RKO (cell line): ENCODE results near the gene IGSF3.
"Not testable (repeated sequence)": the region's sequence is repeated elsewhere in the genome, so short reads cannot be mapped to it uniquely, and the experiment has no call there.

Experiments
- DNase-seq: peaks from one replicate; pipeline ENCODE4 v3.0.0-alpha.2; 2016; ENCODE audit warnings: low spot score

Gene IGSF3

GRCh38 chr1:116595946-116596741 lies 71.4 kb downstream of the IGSF3 start:
- peak; percentile 40 for DNase-seq

GRCh38 chr1:116595065-116595840 lies 72.3 kb downstream of the IGSF3 start:
- peak; percentile 26 for DNase-seq

DNA sequence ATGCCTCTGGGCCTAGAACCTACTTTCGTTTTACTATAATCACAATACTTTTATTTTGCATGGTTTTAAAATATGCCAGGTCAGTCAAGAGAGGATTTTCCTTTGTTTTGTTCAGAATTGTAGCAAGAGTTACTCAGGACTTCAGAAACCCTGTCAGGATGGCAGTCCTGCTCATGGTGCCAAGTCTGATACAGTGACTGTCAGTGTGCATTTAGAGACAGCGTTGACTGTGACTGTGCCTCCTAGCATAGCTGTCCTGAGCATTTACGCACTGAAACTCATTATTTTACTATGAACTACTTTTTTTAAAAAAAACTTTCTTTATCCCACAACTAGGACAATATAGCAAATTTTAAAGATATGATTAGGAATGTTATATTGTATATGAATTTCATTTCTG lies 73.6 kb downstream of the IGSF3 start:
- DNase-seq, result not testable (repeated sequence)

- DNase-seq, result not testable (repeated sequence)
Observed at GRCh38 chr1:116593401-116593800, 74.1 kb downstream of the IGSF3 start.

DNA sequence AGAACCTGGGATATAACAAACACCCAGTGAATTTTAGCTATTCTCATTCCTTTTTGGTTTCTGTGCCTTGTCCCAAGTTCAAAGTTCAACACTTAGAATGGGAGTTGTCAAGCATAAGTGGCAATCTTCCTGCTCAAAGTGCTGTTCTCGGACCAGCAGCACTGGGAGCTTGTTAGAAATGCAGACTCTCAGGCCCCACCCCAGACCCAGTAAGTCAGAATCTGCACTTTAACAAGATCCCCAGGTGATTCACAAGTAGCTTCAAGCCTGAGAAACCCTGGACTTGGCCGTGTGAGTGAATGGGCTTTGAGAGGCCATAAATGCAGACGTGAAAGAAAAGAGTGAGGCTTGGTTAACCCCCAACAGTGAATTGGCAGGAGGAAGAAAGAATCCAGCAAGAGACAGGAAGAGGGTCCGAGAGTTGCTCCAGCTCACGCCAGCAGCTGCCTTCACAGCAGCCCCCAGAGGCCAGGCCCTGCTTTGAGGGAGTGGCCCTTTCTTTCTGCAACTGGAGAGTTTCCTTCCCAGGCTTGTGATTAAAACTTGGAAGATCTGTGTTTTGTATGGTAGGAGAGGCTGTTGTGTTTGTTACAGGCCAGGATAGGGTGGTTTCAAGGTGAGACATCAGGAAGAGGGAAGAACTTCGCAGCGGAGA lies 75.5 kb downstream of the IGSF3 start:
- DNase-seq, result not testable (repeated sequence)

DNA sequence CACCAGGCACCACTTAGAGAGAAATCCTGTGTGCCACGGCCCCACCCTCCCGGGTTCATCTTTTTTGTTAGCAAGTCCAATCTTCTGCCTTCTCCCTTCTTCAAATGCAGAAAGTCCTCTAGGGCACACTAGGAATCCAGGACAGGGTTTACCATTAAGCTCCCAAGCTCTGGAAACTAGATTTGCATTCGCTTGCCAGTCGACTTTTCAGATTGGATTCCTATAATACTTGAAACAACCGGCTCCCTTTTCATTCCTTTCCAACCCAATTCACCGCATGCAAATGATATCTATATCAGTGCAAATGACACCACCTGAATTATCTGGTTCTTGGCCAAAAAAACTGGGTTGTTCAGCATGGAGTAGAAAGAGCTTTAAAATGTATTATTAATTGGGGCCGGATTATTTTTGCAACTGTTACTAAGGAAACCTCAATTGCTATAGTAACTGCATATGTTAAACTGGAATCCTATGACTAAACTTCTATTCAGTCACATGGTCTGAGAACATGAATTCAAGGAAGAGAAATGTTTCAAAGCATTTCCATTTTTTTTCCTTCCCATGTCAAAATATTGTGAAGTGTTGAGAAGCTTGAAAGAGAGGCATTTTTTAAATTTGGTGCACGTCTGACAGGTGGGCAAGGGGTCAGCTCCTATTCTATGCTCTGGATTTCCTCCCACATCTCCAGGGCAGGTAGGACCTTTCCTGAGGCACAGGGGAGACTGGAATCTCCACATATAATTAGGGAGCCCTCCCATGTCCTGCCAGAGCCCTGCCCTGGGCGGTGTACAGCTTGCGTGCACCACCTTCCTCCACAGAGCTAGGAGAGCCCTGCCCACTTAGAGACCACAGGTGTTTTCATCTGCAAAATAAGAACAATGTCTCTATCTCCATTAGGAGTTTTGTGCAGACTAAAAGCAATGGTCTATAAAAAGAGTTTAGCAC lies 76.3 kb downstream of the IGSF3 start:
- not testable (repeated sequence) for DNase-seq

DNA sequence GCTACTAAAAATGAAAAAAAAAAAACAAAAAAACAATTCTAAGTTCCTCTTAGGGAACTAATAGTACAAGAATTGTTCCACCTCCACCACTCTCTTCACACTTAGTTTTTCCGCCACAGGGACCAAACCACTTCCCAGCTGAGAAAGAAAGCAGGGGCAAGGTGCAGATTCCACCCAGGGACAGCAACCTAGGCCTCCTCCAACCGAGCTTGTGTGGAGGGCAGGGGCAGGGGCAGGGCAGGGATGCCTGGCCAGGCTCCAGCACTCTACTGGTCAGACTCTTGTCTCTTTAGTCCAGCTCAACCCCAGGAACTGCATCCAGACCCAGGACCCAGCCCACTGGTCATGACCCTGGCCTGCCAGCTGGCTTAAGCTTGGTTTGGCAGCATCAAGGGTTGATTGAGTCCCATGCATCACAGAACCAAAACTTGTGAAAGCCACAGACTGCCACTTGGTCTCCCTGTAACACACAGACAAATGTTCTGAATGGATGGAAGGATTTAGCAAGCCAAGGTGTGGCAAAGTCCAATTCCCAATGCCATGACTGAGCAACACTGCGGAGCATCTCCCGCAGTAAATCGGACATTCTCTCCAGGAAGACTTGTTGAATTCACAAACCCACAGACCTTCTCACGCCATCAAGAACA lies 77.1 kb downstream of the IGSF3 start:
- not testable (repeated sequence) for DNase-seq

DNA sequence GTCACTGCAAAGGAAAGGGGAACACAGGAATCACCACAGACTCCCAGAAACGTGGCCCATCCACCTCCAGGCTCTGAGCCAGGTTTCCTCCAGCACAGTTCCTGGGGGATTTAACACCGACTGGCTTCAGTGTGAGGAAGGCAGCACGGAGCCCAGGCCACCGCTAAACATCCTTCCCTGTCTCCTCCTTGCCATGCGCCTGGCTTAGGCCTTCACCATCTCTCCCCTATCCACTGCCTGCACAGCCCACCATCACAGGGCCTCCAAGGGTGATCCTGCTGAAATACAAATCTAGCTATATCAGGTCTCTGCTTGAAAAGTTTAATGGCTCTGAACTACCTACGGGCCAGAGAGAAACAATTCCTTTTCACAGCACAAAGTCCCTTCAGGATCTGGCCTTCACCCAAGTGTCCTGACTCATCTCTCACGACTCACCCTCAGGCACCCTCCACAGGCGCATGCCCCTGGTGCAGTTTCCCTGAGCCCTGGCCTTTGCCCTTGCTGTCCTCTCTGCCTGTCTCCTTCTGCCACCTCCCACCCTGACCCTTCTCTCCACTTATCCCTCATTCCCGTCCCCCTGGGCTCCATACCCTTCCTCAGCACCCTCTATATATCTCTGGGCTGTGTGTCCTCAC lies 78.3 kb downstream of the IGSF3 start:
- peak; percentile 38 for DNase-seq

GRCh38 chr1:116587501-116588227 lies 79.9 kb downstream of the IGSF3 start:
- no peak for DNase-seq

DNA sequence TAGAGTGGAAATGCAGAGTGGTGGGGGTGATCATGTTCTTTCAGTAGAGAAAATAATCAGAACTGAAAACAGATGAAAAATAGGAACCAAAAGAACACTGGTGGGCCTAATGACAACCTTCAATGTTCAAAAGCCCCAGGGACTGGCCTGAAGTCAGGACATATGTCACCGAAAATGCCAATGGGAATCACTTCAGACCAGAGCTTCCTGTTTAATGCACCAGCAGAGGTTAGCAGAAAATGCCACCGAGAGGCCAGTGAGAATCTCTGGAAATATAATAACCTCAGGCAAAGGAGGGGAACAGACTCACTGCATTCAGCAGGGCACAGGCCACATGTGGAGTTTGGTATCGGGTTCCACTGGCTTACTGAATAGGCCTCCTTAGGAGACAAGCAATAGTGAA lies 80.8 kb downstream of the IGSF3 start:
- DNase-seq, result no peak

DNA sequence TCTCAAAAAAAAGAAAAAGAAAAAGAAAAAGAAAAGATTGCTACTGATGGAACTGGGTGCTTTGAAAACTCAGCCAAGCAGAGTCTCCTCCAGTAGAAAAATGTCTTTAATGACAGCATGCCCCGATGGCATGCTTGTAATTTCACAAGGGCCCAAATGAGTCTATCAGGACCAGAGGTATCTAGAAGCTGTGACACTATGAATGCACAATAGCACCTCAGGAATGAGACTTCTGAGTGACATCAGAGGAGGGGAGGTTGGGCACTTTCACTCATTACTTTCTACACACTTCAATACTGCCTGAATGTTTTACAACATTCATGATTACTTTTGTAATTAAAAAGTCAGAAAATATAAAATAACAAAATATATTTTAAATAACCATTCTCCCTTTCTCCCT lies 81.6 kb downstream of the IGSF3 start:
- DNase-seq, result no peak

GRCh38 chr1:116581323-116581885 lies 86.1 kb downstream of the IGSF3 start:
- DNase-seq, result no peak

DNA sequence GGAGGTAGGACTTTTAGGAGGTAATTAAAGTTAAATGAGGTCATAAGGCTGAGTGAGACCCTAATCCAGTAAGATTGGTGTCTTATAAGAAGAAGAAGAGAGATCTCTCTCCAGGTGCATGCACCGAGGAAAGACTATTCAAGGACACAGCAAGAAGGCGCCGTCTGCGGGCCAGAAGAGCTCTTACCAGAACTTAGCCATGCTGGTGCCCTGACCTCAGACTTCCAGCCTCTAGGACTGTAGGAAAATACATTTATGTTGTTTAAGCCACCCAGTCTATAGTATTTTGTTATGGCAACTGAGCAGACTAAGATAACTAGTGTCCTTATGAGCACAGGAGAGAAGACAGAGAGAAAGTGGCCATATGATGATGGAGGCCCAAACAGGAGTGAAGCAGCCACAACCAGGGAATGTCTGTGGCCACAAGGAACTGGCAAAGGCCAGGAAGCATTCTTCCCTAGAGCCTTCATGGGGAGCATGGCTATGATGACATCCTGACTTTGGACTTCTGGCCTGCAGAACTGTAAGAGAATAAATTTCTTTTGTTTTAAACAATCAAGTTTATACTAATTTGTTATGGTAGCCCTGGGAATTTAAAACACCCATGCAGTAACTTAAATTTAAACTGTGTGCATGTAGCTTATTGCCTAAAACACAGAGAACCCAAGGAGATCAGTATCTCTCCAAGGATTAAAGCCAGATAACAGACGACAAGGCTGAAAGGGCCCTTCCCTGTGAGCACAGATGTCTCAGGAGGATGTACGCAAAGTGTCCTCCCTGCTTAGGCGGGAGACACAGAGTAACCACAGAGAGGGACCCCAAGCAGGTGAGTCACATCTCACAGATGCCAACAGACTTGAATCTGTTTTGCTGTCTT lies 86.8 kb downstream of the IGSF3 start:
- DNase-seq, result no peak

GRCh38 chr1:116579259-116579875 lies 88.2 kb downstream of the IGSF3 start:
- no peak for DNase-seq

DNA sequence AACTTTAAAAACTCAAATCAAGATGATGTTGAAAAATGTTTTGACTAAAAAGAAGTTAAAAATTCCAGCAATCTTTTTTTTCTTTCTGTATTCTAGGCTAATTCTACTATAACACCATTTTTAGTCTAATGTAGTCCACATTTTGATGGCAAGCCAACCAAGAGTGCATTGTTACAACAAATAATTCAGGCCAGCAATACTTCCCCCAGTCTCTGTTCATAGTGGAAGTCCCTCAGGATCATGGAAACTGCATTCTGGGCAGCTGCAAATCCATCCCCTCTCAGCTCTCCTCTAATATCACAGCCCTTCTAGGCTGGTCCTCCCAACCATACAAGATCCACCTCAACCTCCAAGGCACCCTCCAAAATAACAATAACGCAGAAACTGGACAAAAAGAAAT lies 89.0 kb downstream of the IGSF3 start:
- no peak for DNase-seq

DNA sequence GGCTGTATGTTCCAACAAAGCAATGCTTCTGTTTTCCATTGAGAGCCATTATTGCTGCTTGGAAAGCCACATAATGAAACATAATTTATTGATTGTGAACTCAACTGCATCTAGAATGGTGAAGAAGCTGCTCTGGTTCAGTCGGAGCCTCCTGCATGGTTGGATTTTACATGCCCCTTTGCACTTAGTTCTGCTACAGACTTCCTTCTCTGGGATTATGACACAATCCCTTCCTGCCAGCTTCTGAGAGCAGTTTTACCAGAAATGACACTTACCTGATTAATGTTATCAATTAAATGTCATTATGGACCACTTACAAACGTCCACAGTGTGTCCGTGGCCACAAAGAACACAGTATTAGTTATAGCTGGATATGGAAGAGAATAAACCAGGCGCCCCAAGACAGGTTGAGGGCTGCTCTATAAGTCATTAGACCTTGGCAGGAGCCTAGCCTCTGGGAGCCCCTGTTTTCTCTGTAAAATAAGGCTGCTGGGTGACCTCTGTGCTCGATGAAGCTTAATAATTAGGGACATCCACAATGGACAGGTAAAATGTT lies 89.7 kb downstream of the IGSF3 start:
- no peak for DNase-seq

- peak; percentile 71 for DNase-seq
Observed at GRCh38 chr1:116574581-116575291, 92.8 kb downstream of the IGSF3 start.
